Calu3 (cell line): ENCODE results near the gene RBM46. TPM values are rescaled to one million over a fixed set of nuclear protein-coding genes. Genes with fewer than 3 reads are reported as not detected.
A peak's percentile ranks its signal among the peaks of the same experiment; 100 is the strongest.

Experiments used
- BruUV-seq: library from RNA; stranded (reverse); fragments of 400-500 nt; replicated peaks from 2 replicates; lab custom pipeline; 2021; lab: Mats Ljungman, UMichigan
- CTCF ChIA-PET: fragments of 300-600 bp; sonication (Branson Sonifier 250); formaldehyde crosslinking; loops from one replicate; lab custom pipeline; 2022; ENCODE audit warnings: antibody characterized with exemption; lab: Charles Lee
- DNase-seq: peaks from one replicate; pipeline ENCODE4 v3.0.0; 2022
- H3K27ac Mint-ChIP-seq: one replicate; pipeline ENCODE4 v1.8.0; 2022; ENCODE audit warnings: mixed read lengths; ENCODE audit not compliant: unreplicated experiment
- H3K27me3 Mint-ChIP-seq: one replicate; pipeline ENCODE4 v1.8.0; 2022; ENCODE audit warnings: mixed read lengths; ENCODE audit not compliant: unreplicated experiment
- H3K36me3 Mint-ChIP-seq: one replicate; pipeline ENCODE4 v1.8.0; 2022; ENCODE audit warnings: mild to moderate bottlenecking, moderate library complexity, mixed read lengths; ENCODE audit not compliant: insufficient read depth, unreplicated experiment
- H3K4me1 Mint-ChIP-seq: one replicate; pipeline ENCODE4 v1.8.0; 2022; ENCODE audit warnings: mild to moderate bottlenecking, low read depth, mixed read lengths; ENCODE audit not compliant: unreplicated experiment
- H3K4me3 Mint-ChIP-seq: one replicate; pipeline ENCODE4 v1.8.0; 2022; ENCODE audit warnings: mild to moderate bottlenecking, low read depth, moderate library complexity, mixed read lengths; ENCODE audit not compliant: unreplicated experiment
- H3K9me3 Mint-ChIP-seq: one replicate; pipeline ENCODE4 v1.8.0; 2022; ENCODE audit warnings: low read depth, mixed read lengths; ENCODE audit not compliant: unreplicated experiment
- CTCF ChIP-seq: fragments of 200-600 bp; IDR thresholded peaks from one replicate; pipeline ENCODE4 v1.8.0; 2022; ENCODE audit warnings: antibody characterized with exemption; ENCODE audit not compliant: unreplicated experiment
- intact Hi-C: fragments of 100-400 bp; cut with micrococcal nuclease; formaldehyde crosslinking; loops from one replicate; pipeline ENCODE4 v1.10.0; 2022; ENCODE audit not compliant: unreplicated experiment
- total RNA-seq: library from RNA; stranded (reverse); gene quantifications from 2 replicates; pipeline ENCODE4 v1.2.3, GENCODE V29; 2022

The RBM46 gene
- total RNA-seq, 1 experiment from 2014 or later: not detected

GRCh38 chr4:154877110-154877760 is 96.2 kb downstream of the RBM46 start:
- H3K36me3 Mint-ChIP-seq: no peaks in the 10 kb centered on the region
- peaks cover 18% of the 10 kb centered on the region for H3K4me1 Mint-ChIP-seq
- intact Hi-C loops: no loop called here
- H3K4me3 Mint-ChIP-seq: no peak overlapping the region
- BruUV-seq: no TSS peak
- TF ChIP-seq CTCF: no peak
- no peaks in the 10 kb centered on the region for H3K27me3 Mint-ChIP-seq
- DNase-seq: peak; percentile 43
- H3K9me3 Mint-ChIP-seq: peaks cover 10% of the 10 kb centered on the region
- peak overlapping the region; percentile 60 for H3K27ac Mint-ChIP-seq
- CTCF ChIA-PET: no interaction called here

Other genes starting within 250 kb of the RBM46 start
- 63.1 and 72.5 TPM in 2 replicates for gene PLRG1, start 230.9 kb upstream of the RBM46 start, total RNA-seq
- 0.38 and 0.59 TPM in 2 replicates for gene FGB, start 218.3 kb upstream of the RBM46 start, total RNA-seq
- 0.34 TPM in 1 of 2 replicates, not detected in the other for gene FGA, start 190.5 kb upstream of the RBM46 start, total RNA-seq
- gene FGG, start 168.6 kb upstream of the RBM46 start, total RNA-seq: 0.24 TPM in 1 of 2 replicates, not detected in the other
- 5.7 and 7.0 TPM in 2 replicates for gene LRAT, start 37.3 kb upstream of the RBM46 start, total RNA-seq